H9 (cell line): Measurements from ENCODE around the gene DEPDC5. TPM values are rescaled to one million over a fixed set of nuclear protein-coding genes. Genes with fewer than 3 reads are reported as not detected.

Source experiments
- DNase-seq: peaks from one replicate; pipeline ENCODE4 v3.0.0-alpha.2; 2017
- H2AFZ ChIP-seq: one replicate; pipeline ENCODE4 v1.6.1; 2013; ENCODE audit warnings: mild to moderate bottlenecking, low read length, control low read depth, moderate library complexity
- H2AK5ac ChIP-seq: 2 replicates; pipeline ENCODE4 v1.6.1; 2013; ENCODE audit warnings: low read length, control low read depth, mixed read lengths; ENCODE audit not compliant: insufficient read length
- H2BK120ac ChIP-seq: one replicate; pipeline ENCODE4 v1.6.1; 2013; ENCODE audit warnings: low read depth, mild to moderate bottlenecking, low read length, control low read depth, inconsistent platforms; ENCODE audit not compliant: poor library complexity, severe bottlenecking
- H2BK12ac ChIP-seq: 2 replicates; pipeline ENCODE4 v1.6.1; 2013; ENCODE audit warnings: low read length, control low read depth, mixed read lengths, low read depth; ENCODE audit not compliant: insufficient read length
- H2BK15ac ChIP-seq: 2 replicates; pipeline ENCODE4 v1.6.1; 2013; ENCODE audit warnings: low read depth, low read length, control low read depth
- H2BK20ac ChIP-seq: one replicate; pipeline ENCODE4 v1.6.1; 2013; ENCODE audit warnings: low read depth, mild to moderate bottlenecking, low read length, control low read depth, inconsistent platforms; ENCODE audit not compliant: poor library complexity, severe bottlenecking
- H2BK5ac ChIP-seq: 2 replicates; pipeline ENCODE4 v1.6.1; 2013; ENCODE audit warnings: low read length, control low read depth, mixed read lengths; ENCODE audit not compliant: insufficient read length
- H3K14ac ChIP-seq: 2 replicates; pipeline ENCODE4 v1.6.1; 2013; ENCODE audit warnings: low read length, control low read depth; ENCODE audit not compliant: insufficient read depth
- H3K18ac ChIP-seq: 2 replicates; pipeline ENCODE4 v1.6.1; 2013; ENCODE audit warnings: low read depth, mild to moderate bottlenecking, mixed read lengths, low read length, control low read depth; ENCODE audit not compliant: insufficient read length
- H3K23ac ChIP-seq: 2 replicates; pipeline ENCODE4 v1.6.1; 2013; ENCODE audit warnings: low read length, control low read depth, mixed read lengths, low read depth; ENCODE audit not compliant: insufficient read length
- H3K23me2 ChIP-seq: 2 replicates; pipeline ENCODE4 v1.6.1; 2013; ENCODE audit warnings: low read depth, mild to moderate bottlenecking, mixed read lengths, low read length, control low read depth; ENCODE audit not compliant: insufficient read length, poor library complexity, severe bottlenecking
- H3K27ac ChIP-seq: 2 replicates; pipeline ENCODE4 v1.5.1; 2013; ENCODE audit warnings: low read length, control low read depth, mixed read lengths, low read depth; ENCODE audit not compliant: insufficient read length
- H3K27me3 ChIP-seq: 2 replicates; pipeline ENCODE4 v1.6.1; 2013; ENCODE audit warnings: low read length, control low read depth, inconsistent platforms; ENCODE audit not compliant: insufficient read depth
- H3K4ac ChIP-seq: 2 replicates; pipeline ENCODE4 v1.6.1; 2013; ENCODE audit warnings: low read depth, mild to moderate bottlenecking, control low read depth, inconsistent platforms, low read length, moderate library complexity
- H3K4me1 ChIP-seq: 2 replicates; pipeline ENCODE4 v1.6.1; 2013; ENCODE audit warnings: low read length, control low read depth, inconsistent platforms; ENCODE audit not compliant: insufficient read depth
- H3K4me2 ChIP-seq: 2 replicates; pipeline ENCODE4 v1.6.1; 2013; ENCODE audit warnings: low read length, control low read depth, mixed read lengths; ENCODE audit not compliant: insufficient read length, insufficient read depth
- H3K56ac ChIP-seq: 2 replicates; pipeline ENCODE4 v1.6.1; 2013; ENCODE audit warnings: low read depth, mild to moderate bottlenecking, mixed read lengths, low read length, control low read depth; ENCODE audit not compliant: insufficient read length
- H3K79me1 ChIP-seq: 2 replicates; pipeline ENCODE4 v1.6.1; 2013; ENCODE audit warnings: low read depth, mild to moderate bottlenecking, moderate library complexity, low read length, control low read depth, inconsistent platforms; ENCODE audit not compliant: insufficient read depth, poor library complexity, severe bottlenecking
- H3K79me2 ChIP-seq: 2 replicates; pipeline ENCODE4 v1.6.1; 2013; ENCODE audit warnings: low read length, control low read depth, inconsistent platforms; ENCODE audit not compliant: insufficient read depth
- H3K9ac ChIP-seq: 2 replicates; pipeline ENCODE4 v1.6.1; 2013; ENCODE audit warnings: low read length, control low read depth, mixed read lengths; ENCODE audit not compliant: insufficient read length; ENCODE audit errors: extremely low read depth
- H3K9me3 ChIP-seq: one replicate; pipeline ENCODE4 v1.6.1; 2013; ENCODE audit warnings: low read depth, low read length, inconsistent platforms; ENCODE audit not compliant: control insufficient read depth
- H3T11ph ChIP-seq: one replicate; pipeline ENCODE4 v1.6.1; 2013; ENCODE audit warnings: mild to moderate bottlenecking, low read length, control low read depth, inconsistent platforms
- H4K20me1 ChIP-seq: one replicate; pipeline ENCODE4 v1.6.1; 2013; ENCODE audit not compliant: control insufficient read depth, insufficient read length, insufficient read depth
- H4K5ac ChIP-seq: 2 replicates; pipeline ENCODE4 v1.6.1; 2013; ENCODE audit warnings: low read depth, mild to moderate bottlenecking, mixed read lengths, low read length, control low read depth; ENCODE audit not compliant: insufficient read length
- H4K8ac ChIP-seq: replicated peaks from 2 replicates; pipeline ENCODE4 v1.6.1; 2013; ENCODE audit warnings: low read length, control low read depth, mixed read lengths, low read depth; ENCODE audit not compliant: insufficient read length
- H4K91ac ChIP-seq: 2 replicates; pipeline ENCODE4 v1.6.1; 2013; ENCODE audit warnings: low read depth, mild to moderate bottlenecking, moderate library complexity, mixed read lengths, low read length, control low read depth; ENCODE audit not compliant: insufficient read length
- H3K27ac Mint-ChIP-seq, 3 experiments: 2 replicates in 2 of 3; 3 replicates in 1 of 3; pipeline ENCODE4 v1.8.0; 2020 to 2021; ENCODE audit warnings: mixed read lengths in 3 of 3, mild to moderate bottlenecking in 1 of 3, moderate library complexity in 1 of 3
- H3K27me3 Mint-ChIP-seq: 2 replicates; pipeline ENCODE4 v1.8.0; 2021; ENCODE audit warnings: low read depth, mild to moderate bottlenecking, moderate library complexity, mixed read lengths
- H3K36me3 Mint-ChIP-seq, 3 experiments: 2 replicates in 2 of 3; 3 replicates in 1 of 3; pipeline ENCODE4 v1.8.0; 2020 to 2021; ENCODE audit warnings: low read depth in 3 of 3, mixed read lengths in 3 of 3; ENCODE audit not compliant: insufficient read depth in 1 of 3
- H3K4me1 Mint-ChIP-seq, 2 experiments: 2 replicates each; pipeline ENCODE4 v1.8.0; 2020; ENCODE audit warnings: mixed read lengths in 2 of 2
- H3K4me3 Mint-ChIP-seq, 2 experiments: 2 replicates in 1 of 2; 3 replicates in 1 of 2; pipeline ENCODE4 v1.8.0; 2020 to 2021; ENCODE audit warnings: mild to moderate bottlenecking in 2 of 2, mixed read lengths in 2 of 2, moderate library complexity in 1 of 2
- H3K9me3 Mint-ChIP-seq, 2 experiments: 2 replicates in 1 of 2; 3 replicates in 1 of 2; pipeline ENCODE4 v1.8.0; 2020; ENCODE audit warnings: mild to moderate bottlenecking in 2 of 2, mixed read lengths in 2 of 2, moderate library complexity in 1 of 2
- CTCF ChIP-seq: fragments of 200-600 bp; sonication (generic); conservative IDR thresholded peaks from 3 replicates; pipeline ENCODE4 v1.8.0; 2021; ENCODE audit warnings: antibody characterized with exemption, mild to moderate bottlenecking
- WGBS: extraction: QIAGEN DNeasy Blood & Tissue Kit; methylation state at CpG from one replicate; pipeline ENCODE4 v1.1.7; 2013; ENCODE audit warnings: missing lambda C conversion rate, low lambda C conversion rate, mixed read lengths; ENCODE audit not compliant: insufficient read length; ENCODE audit errors: extremely low coverage; 5-methylcytosine and 5-hydroxymethylcytosine counted together
- total RNA-seq: library from RNA; stranded (reverse); gene quantifications from 2 replicates; pipeline ENCODE4 v1.2.1, GENCODE V29; 2021

DEPDC5 gene
- total RNA-seq, 1 experiment from 2014 or later: 29.2 TPM

- Histone ChIP-seq H4K5ac (peak overlapping the region; percentile 65), H3K4ac (no peak overlapping the region), H3K4me2 (peak overlapping the region; percentile 93), H3K18ac (peak overlapping the region; percentile 99), H3K23me2 (peaks cover 14% of the 10 kb centered on the region), H3K79me2 (peaks cover 27% of the 10 kb centered on the region; the same call in 1 of the 2 replicates), H3K9ac (peak overlapping the region; percentile 82), H3K23ac (no peak overlapping the region), H3K79me1 (peaks cover 3% of the 10 kb centered on the region), H2BK15ac (no peak overlapping the region), H2BK5ac (no peak overlapping the region), H3K4me1 (no peaks in the 10 kb centered on the region; the same call in 1 of the 2 replicates), H3K14ac (peak overlapping the region; percentile 99), H3K27ac (peak overlapping the region; percentile 10), H3K9me3 (no peaks in the 10 kb centered on the region), H3T11ph (no peak overlapping the region), H4K20me1 (no peaks in the 10 kb centered on the region), H2AK5ac (no peak overlapping the region), H3K56ac (no peak overlapping the region), H2BK12ac (no peak overlapping the region), H2BK120ac (peak overlapping the region; percentile 52), H2AFZ (no peak overlapping the region), H2BK20ac (no peak overlapping the region), H4K91ac (no peak overlapping the region), H4K8ac (no peak overlapping the region), H3K27me3 (no peaks in the 10 kb centered on the region)
- no peak for TF ChIP-seq CTCF
- peak overlapping the region; percentile 1 to 84; a peak in 4 of 5 replicates for H3K4me3 Mint-ChIP-seq
- WGBS: no CpG with 5 or more reads among the region's 15 CpGs
- peak overlapping the region; percentile 83 to 96 (median 88); a peak in 4 of 7 replicates for H3K27ac Mint-ChIP-seq
- H3K9me3 Mint-ChIP-seq: no peaks in the 10 kb centered on the region
- peaks cover 11 to 15% of the 10 kb centered on the region in 2 experiments for H3K4me1 Mint-ChIP-seq
- H3K36me3 Mint-ChIP-seq: peaks cover 9 to 14% (median 12%) of the 10 kb centered on the region in 3 experiments; a peak in 6 of 7 replicates
- no peak for DNase-seq
- H3K27me3 Mint-ChIP-seq: peaks cover 12% of the 10 kb centered on the region
These were observed 189.6 kb downstream of the DEPDC5 start for GRCh38 chr22:31943206-31943977.
